HT-29 (cell line): ENCODE data around the gene FAM83F. TPM values are rescaled to one million over a fixed set of nuclear protein-coding genes. Genes with fewer than 3 reads are reported as not detected.
A peak's percentile ranks its signal among the peaks of the same experiment; 100 is the strongest.
"Not testable (repeated sequence)": the region's sequence is repeated elsewhere in the genome, so short reads cannot be mapped to it uniquely, and the experiment has no call there.

Experiments
- DNase-seq: peaks from one replicate; pipeline ENCODE4 v3.0.0-alpha.2; 2015; ENCODE audit warnings: low spot score
- total RNA-seq: library from RNA; depleted of rRNA; stranded (reverse); fragments of >200 nt; shearing (Covaris generic); gene quantifications from 2 replicates; pipeline ENCODE4 v1.2.3, GENCODE V29; 2014

Gene FAM83F
- total RNA-seq, 1 experiment from 2014 or later = 6.0 TPM

DNA sequence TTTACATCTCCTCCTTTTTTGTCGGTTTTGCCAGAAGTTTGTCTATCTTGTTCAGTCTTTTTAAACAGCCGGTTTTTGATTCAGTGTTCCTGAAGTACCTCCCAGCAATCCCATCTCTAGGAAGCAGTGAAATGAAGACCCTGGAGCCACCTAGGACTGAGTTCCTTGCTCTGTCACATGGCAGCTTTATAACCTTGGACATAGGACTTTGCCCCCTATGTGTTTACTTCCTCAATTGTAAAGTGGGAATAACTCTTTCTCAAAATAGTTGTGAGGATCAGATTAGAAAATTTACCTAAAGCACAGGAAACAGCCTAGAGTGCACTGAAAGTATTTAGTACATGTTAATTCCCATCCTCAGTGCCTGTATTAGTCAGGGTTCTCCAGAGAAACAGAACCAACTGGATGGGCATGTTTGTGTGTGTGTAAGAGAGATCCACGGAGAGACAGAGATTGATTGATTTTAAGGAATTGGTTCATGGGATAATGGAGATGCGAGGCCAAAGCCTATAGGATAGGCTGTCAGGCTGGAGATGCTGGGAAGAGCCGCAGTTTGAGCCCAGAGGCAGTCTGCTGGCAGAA, 20.0 kb downstream of the FAM83F start:
- DNase-seq = no peak

DNA sequence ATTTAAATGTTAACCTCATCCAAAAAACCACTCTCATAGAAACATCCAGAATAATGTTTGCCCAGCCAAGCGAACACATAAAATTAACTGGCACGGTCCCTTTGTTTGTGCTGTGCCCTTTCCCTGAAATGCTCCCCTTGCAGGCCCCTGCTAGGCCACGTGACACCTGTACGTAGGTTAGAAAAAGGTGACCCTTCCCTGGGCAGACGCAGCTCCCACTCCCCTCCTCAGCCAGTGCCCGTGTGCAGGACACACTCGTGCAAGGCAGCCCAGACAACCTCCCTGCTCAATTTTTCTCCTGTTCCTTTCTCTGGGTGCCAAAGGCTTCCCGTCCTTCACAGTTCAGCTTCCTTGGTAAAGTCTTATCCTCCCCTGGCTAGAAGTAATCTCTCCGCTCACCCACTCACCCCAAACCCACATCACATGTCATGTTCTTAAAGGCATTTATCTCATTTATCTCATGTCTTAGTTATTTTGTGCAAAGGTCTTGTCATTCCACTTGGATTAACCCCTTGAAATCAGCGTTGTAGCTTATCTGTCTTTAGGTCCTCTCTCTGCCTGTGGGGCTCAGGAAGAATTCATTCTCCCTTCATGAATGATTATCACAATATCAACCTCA, 20.7 kb downstream of the FAM83F start:
- no peak for DNase-seq

DNA sequence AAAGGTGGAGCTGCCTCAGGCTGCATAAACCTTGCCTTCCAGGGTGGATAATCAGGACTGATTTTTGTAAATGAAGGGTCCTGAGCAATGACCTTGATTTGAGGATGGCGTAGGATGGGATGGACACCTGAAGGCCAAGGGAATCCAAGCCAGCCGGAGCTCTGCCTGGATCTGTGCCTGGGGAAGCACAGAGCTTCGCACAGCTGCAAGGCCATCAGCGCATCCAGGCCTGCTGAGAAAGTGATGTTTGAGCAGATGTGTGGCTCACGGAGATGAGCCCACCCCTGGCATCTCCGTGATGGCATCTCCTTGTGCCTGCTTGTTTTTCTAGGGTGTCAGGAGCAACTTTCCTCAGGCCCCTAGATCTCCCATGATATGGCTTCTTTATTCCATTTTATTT, 23.3 kb downstream of the FAM83F start:
- no peak for DNase-seq

DNA sequence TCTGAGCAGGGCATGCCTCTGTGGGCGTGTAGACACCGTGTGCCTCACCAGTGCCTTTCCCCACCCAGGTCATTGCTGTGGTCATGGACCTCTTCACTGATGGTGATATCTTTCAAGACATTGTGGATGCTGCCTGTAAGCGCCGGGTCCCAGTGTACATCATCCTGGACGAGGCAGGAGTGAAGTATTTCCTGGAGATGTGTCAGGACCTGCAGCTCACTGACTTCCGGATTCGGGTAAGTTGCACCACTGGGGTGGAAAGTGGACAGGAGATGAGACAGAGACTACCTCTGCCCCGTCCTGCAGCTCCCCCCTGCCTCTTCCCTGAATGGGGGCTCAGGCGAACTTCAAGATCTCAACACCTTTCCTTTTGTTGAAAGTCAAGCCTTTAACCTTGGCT, 24.3 kb downstream of the FAM83F start:
- DNase-seq = no peak

DNA sequence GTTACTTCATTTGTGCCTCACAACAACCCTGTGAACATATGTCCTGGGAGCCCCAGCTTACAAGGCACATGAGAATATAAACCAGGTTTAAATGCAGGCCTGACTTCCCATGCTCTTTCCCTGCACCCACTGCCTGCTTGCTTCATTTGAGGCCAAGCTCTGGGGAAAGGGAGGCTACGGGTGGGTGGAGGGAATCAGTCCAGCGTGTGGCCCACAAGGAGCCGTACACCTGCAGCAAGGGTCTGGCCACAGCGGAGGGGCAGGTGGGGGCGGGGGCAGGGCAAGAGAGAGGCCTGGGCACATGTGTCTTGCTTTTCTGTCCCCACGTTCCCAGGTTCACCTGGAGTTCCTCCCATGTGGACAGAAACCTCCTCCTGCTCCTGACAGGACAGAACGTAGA, 26.2 kb downstream of the FAM83F start:
- DNase-seq = no peak

DNA sequence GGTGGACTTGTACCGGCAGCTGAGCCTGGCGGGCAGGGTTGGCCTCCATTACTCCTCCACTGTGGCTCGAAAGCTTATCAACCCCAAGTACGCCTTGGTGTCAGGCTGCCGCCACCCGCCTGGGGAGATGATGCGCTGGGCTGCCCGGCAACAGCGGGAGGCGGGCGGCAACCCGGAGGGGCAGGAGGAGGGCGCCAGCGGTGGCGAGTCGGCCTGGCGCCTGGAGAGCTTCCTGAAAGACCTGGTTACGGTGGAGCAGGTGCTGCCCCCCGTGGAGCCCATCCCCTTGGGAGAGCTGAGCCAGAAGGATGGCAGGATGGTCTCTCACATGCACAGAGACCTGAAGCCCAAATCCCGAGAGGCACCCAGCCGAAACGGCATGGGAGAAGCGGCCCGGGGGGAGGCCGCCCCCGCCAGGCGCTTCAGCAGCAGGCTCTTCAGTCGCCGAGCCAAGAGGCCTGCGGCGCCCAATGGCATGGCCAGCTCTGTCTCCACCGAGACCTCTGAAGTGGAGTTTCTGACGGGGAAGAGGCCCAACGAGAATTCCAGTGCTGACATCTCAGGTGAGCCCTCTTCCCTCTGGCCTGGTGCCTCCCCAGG, 26.7 kb downstream of the FAM83F start:
- no peak for DNase-seq

DNA sequence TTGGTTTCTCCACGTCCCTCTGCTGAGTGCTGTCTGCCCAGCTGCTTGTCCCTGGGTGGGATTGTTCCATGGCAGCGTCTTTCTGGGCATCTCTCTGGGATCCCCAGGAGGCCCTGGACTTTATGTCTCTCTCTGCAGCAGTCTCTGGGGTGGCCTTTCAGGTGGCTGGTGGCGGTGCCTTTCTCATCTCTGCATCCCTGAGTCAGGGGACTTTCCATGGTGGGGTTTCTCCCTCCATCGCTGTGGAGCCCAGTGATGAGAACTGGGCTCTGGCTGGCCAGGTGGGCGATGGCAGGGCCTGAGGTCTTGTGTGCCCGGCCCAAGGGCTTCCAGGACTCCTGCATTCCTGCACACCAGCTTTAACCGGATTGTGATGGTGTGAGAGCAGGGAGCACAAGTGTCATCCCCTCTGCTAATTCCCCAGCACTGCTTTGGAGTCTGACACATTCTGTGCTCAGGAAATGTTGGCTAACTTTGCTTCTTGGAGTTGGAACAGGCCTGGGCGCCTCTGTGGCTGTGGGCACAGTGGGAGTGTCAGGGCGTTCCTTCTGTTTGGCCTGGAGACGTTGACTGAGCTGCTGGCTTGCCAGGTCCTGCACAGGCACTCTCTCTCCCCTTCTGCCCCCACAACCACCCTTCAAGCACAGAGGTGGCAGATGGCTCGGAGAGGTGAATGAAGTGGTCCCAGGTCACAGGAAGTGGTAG, 27.9 kb downstream of the FAM83F start:
- no peak for DNase-seq

DNA sequence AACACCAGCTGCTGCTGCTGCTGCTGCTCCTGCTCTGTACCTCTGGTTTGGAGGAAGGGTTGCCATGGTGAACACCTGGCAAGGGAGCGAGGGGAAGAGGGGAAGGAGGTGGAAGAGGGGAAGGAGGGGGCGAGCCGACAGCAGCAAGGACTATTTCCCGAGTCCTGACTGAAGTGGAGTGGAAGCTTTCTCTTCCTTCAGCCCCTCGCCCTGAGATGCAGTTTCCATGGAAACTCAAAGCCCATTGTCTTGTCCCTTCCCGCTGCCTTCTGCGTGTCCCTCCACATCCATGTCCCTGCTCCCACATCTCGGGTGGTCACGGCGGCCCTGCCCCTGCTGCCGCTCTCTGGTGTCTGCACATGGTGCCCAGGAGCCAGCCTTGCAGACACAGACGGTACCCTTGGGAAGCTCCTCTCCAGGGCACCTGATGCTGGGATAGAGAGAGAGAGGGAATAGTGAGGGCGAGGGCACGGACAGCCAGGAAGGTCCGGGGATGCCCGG, 28.6 kb downstream of the FAM83F start:
- DNase-seq = no peak

DNA sequence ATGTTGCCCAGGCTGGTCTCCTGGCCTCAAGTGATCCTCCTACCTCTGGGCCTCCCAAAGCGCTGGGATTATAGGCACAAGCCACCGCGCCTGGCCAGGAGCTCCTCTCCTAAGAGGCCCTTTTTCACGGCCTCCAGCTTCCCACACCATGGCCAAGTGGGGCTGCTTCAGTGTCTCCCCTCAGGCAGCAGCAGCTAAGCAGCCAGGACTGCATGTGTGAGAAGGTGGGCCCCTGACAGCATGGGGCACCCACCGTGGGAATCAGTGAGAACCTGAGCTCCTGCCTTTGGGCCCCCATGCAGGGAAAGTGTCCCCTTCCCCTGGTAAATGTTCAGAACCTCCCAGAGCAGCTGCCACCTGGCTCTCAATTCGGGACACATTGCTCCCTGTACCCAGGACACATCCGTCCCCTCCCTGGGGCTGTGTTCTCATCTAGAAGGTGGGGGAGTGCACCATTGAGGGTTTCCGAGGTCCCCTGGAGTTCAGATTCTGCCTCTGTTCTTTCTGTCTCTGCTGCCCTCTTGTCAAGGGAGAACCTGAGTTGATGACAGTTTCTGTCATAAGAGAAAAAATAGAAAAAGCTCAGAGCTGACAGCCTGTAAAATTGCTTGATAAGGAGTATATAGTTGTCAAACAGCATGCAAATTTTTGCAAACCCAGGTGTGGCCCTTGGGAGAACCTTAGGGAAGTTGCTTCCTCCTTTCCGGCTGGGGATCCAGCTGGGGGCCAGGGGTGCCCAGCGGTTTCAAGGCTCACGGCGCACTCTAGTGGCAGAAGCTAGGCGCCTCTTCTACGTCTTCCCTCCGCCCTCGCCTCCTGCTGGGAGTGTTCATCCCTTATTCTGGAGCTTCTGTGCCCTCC, 29.7 kb downstream of the FAM83F start:
- peak; percentile 72 for DNase-seq

DNA sequence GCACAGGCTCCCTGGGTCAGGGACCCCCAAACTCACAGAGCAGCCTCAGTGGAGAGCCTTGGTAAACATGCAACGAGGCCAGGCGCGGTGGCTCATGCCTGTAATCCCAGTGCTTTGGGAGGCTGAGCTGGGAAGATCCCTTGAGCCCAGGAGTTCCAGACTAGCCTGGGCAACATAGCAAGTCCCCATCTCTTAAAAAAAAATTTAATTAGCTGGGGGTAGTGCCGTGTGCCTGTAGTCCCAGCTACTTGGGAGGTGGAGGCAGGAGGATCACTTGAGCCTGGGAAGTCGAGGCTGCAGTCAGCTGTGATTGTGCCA, 30.3 kb downstream of the FAM83F start:
- not testable (repeated sequence) for DNase-seq

DNA sequence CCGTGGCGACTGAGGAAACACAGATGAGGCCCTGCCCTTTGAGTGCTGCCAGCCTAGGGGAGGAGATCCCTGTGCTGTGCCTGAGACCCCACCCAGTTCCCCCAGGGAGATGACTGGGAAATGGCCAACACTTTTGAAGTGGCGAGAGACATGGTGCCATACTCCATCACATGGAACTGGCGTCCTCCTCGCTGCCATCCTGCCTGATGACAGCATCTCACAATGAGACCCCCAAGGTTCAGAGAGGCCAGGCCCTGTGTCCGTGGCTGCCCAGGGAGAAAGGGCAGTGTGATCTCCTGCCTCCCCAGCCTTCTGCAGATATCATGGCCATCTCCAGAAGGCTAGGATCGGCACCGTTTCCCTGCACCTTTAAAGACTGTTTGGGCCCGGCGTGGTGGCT, 31.1 kb downstream of the FAM83F start:
- DNase-seq = no peak

DNA sequence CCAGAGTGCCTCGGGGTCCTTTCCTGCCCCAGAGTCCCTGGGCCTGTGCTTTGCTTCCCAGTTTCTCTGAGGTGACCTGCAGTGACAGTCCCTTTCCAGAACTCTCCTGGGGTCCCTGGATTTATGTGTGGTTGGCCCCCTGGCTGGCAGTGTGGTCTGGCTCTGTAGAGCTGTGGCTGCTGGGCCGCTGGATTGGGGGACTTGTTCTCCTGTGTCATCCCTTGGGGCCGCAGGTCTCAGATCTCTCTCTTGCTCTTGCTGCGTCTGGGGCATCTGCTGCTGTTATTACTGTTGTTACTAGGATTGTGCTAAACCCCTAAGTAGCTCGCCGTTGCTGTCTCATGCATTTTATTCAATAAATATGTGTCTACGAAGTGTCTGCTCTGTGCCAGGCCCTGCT, 31.9 kb downstream of the FAM83F start:
- DNase-seq = no peak

DNA sequence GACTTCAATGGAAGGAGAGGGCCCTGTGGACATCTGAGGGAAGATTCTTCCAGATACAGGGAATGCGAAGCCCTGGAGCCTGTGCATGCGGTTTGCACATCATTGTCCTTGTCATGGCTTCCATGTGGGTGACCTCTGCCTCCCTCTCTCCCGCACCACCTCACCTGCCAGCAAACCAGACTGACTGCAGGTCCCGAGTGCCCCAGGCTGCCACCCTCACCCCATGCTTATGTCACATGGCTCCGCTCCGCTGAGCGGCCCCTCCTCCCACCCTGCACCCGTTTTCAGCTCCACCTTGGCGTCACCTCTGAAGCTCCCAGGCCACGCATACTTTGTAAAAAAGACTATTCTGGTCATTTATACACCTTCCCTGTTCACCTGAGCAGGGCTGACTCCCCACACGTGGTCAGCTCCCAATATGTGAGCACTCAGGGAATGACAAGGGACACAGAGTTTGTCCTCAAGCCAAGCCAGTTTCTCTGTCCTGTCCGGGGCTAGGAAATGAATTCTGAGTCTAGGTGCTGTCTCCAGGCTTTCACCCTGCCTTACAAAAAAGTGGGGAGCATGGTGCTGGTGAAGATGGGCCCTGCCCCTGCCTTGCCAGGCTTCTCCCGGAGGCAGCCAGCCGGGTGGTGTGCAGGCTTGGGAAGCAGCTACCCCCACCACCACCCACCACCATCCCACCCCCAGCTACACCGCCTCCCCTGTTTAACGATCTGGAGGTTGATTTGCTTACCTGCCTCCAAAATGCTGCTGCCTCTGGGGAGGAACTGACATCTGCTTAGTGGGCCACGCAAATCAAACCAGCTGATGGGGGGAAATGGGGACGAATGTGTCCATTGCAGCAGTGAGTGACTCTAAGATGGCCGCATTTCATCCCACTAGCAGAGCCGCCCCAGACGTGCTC, 32.7 kb downstream of the FAM83F start:
- no peak for DNase-seq

DNA sequence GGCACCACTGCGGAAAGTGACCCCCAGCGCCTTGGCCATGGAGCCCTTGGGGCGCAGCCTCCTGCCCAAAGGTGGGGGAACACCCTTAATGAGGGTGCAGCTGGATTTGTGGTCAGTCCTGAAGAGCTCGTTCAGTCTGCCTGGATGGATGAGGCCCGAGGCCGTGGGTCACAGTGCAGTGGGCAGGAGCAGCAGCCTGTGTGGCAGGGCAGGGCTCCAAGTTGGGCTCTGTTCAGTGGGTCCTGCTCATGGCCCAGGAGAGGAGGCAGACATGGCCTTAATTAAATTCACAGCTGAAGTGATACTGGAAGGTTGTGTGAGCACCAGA, 33.3 kb downstream of the FAM83F start:
- DNase-seq = no peak

DNA sequence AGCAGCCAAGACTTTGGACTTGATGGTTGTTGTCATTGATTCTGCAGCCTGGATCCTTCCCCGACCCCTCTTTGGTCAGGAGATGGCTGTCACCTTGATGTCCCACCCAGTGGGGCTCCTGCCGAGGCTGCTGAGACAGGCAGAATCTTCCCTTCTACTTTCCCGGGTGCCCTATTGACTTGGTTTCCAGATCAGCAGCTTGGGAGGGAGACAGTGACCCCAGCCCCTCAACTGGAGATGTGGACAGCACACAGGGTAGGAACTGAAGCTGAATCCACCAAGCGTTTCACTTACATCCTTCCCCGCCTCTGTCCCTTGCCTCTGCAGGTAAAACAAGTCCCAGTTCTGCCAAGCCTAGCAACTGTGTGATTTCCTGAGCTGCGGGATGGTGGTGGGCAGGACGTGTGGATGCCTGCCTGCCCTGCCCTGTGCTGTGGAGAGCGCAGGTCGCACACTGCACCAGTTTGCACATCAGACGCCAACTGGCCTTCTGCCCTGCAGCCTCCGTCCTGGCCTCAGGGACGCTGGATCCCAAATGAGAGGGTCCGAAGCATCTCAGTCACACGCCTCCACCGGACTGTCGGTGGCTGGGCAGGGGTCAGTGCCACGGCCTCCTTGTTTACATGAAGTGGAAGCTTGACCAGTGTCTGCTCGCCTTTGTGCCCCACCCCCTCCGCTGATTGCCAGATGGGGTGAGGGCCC, 34.6 kb downstream of the FAM83F start:
- no peak for DNase-seq

DNA sequence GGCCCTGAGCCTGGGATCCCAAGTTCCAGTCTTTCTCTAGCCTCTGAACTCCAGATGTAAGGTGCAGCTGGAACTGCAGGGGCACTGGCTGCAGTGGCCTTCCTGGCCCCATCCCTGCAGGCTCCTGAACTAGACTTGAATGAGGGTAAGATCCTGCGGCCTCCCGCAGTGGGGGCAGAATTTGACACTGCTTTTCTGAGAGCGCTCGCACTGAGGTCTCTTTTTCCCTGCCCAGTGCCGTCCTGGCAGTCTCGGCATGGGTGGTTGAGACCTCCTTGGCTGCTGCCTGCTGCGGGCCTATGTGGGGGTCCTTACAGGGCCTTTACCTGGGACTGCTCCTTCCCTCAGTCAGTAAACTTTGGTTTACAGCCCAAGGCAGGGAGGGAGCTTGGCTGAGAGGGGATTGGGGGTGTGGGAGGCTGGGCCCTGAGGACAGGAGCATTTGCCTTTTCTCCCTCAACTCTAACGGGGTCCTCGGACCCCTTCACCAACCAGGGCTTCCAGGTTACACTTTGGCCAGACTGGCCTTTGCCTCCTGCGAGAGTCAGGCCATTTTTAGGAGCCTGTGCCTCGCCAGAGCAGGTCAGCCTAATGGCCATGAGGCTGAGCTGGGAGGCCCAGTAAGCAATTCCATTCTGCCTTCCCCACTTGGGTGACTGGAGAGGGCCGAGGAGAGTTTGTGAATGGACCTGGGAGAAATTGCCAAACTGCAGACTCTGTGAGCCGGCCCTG, 35.4 kb downstream of the FAM83F start:
- no peak for DNase-seq

DNA sequence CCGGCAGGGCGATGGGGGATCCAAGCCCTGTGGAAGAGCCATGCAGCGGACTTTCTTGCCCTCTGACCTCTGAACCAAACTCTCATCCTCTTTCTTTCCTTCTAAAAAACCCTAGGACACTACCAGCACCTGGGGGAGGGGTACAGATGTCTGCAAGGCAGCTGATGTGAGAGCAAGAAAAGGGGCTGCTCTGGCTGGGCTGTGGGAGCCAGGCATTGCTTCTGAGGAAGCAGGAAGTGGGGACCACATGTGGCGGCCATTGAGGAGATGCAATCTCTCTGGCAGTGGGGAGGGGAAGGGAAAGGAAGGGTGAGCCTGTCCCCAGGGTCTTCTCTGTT, 36.0 kb downstream of the FAM83F start:
- no peak for DNase-seq

DNA sequence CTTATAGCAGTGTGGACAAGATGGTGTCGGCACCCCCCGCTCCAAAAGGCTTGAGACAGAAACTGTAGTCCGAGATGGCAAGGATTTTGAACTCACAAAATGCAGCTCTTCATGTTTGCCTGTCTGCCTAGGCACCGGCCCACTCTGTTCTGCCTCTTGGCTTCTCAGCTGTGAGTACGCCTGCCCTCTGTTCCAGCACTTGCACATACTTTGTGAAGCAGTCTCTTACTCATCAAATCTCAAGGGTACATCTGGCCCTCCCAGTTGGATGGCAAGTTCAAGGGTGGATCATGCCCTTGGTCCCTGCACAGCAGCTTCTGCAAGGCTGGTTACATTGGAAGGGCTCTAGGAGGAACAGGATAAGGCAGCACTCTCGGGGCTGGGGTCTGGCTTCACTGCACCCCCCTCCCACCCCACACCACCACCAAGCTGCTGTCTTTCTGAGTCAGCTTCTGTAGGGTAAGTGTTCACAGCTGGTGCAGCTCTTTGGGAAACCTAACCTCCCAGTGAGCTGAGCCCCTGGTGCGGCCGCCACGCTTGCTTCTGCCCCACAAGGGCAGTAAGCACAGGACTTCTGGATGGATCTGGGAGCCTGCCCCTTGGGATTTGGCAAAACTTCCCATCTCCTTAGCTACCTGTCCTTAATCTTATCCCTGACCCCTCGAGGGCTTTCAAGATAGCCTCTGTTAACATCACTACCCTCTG, 37.2 kb downstream of the FAM83F start:
- no peak for DNase-seq
